HepG2 (cell line): ENCODE measurements around the gene MAEA. TPM values are rescaled to one million over a fixed set of nuclear protein-coding genes. Genes with fewer than 3 reads are reported as not detected.

Experiments used
- CCAR2 ChIP-seq: fragments of 200-400 bp; formaldehyde crosslinking; optimal IDR thresholded peaks from 2 replicates; pipeline ENCODE3; 2018; ENCODE audit warnings: low read depth, mild to moderate bottlenecking, low read length, moderate library complexity
- CREBL2 ChIP-seq: sonication (generic); formaldehyde crosslinking; IDR thresholded peaks from 2 replicates; pipeline ENCODE4 v1.8.1; 2023; ENCODE audit warnings: missing genetic modification reagents, mild to moderate bottlenecking, borderline replicate concordance
- HMGA1 ChIP-seq: sonication (generic); formaldehyde crosslinking; conservative IDR thresholded peaks from 2 replicates; pipeline ENCODE4 v1.4.0; 2020; ENCODE audit warnings: missing genetic modification reagents
- MLX ChIP-seq: IDR thresholded peaks from 2 replicates; pipeline ENCODE4 v1.6.1; 2016
- NONO ChIP-seq, 2 experiments: fragments of 450-650 bp in 1 of 2; sonication (generic) in 1 of 2; formaldehyde crosslinking in 1 of 2; IDR thresholded peaks in 1 of 2; conservative IDR thresholded peaks in 1 of 2; 2 replicates each; pipeline versions ENCODE4 v1.6.1 to v1.8.0; 2017 to 2022; ENCODE audit warnings: mild to moderate bottlenecking in 1 of 2, missing genetic modification reagents in 1 of 2, moderate library complexity in 1 of 2
- SIX4 ChIP-seq: sonication (generic); formaldehyde crosslinking; IDR thresholded peaks from 2 replicates; pipeline ENCODE4 v1.4.0; 2020; ENCODE audit warnings: missing genetic modification reagents
- TIGD3 ChIP-seq: sonication (generic); formaldehyde crosslinking; IDR thresholded peaks from 2 replicates; pipeline ENCODE4 v1.5.1; 2020; ENCODE audit warnings: mild to moderate bottlenecking, missing genetic modification reagents, borderline replicate concordance
- USF2 ChIP-seq, 2 experiments: sonication (generic) in 1 of 2; formaldehyde crosslinking in 1 of 2; IDR thresholded peaks; 2 replicates each; pipeline versions ENCODE4 v1.5.1 to v1.6.1; 2011 to 2020; ENCODE audit warnings: borderline replicate concordance in 1 of 2, low read depth in 1 of 2, low read length in 1 of 2, mild to moderate bottlenecking in 1 of 2, missing genetic modification reagents in 1 of 2, moderate library complexity in 1 of 2
- YEATS2 ChIP-seq: sonication (generic); formaldehyde crosslinking; IDR thresholded peaks from 2 replicates; pipeline ENCODE4 v1.4.0; 2020; ENCODE audit warnings: missing genetic modification reagents, borderline replicate concordance
- ZMAT5 ChIP-seq: sonication (generic); formaldehyde crosslinking; IDR thresholded peaks from 2 replicates; pipeline ENCODE4 v1.5.0; 2020; ENCODE audit warnings: mild to moderate bottlenecking, low read depth, missing genetic modification reagents, borderline replicate concordance
- ZNF329 ChIP-seq: sonication (generic); formaldehyde crosslinking; IDR thresholded peaks from 2 replicates; pipeline ENCODE4 v1.9.0; 2021; ENCODE audit warnings: low read depth, mild to moderate bottlenecking, missing genetic modification reagents
- ZNF530 ChIP-seq: sonication (generic); formaldehyde crosslinking; IDR thresholded peaks from 2 replicates; pipeline ENCODE4 v1.5.0; 2020; ENCODE audit warnings: low read depth, mild to moderate bottlenecking, missing genetic modification reagents
- ZNF563 ChIP-seq: sonication (generic); formaldehyde crosslinking; IDR thresholded peaks from 2 replicates; pipeline ENCODE4 v1.8.0; 2022; ENCODE audit warnings: mild to moderate bottlenecking, moderate library complexity, missing genetic modification reagents
- ZNF564 ChIP-seq: sonication (generic); formaldehyde crosslinking; IDR thresholded peaks from 2 replicates; pipeline ENCODE4 v1.8.1; 2023; ENCODE audit warnings: mild to moderate bottlenecking, missing genetic modification reagents
- ZNF597 ChIP-seq: sonication (generic); formaldehyde crosslinking; IDR thresholded peaks from 2 replicates; pipeline ENCODE4 v1.5.0; 2020; ENCODE audit warnings: missing genetic modification reagents
- ZNF704 ChIP-seq: sonication (generic); formaldehyde crosslinking; IDR thresholded peaks from 2 replicates; pipeline ENCODE4 v1.8.1; 2023; ENCODE audit warnings: mild to moderate bottlenecking, inconsistent platforms, moderate library complexity, missing genetic modification reagents, borderline replicate concordance
- polyA plus RNA-seq, 8 experiments: library from polyadenylated mRNA; depleted of rRNA in 3 of 8; stranded (reverse) in 7 of 8; unstranded in 1 of 8; fragments of >200 nt; fragmentation: Illumina TruSeq in 4 of 8; extraction: Trizol in 4 of 8; gene quantifications; 2 replicates each; pipeline versions ENCODE4 v1.2.1 to v1.2.3, GENCODE V29; 2011 to 2016; ENCODE audit warnings: low read depth in 4 of 8, missing spikeins in 1 of 8, mixed read lengths in 1 of 8; ENCODE audit not compliant: insufficient read depth in 1 of 8
- total RNA-seq, 5 experiments: library from RNA; depleted of rRNA; stranded (reverse); fragments of >200 nt; fragmentation: Illumina TruSeq; extraction: Trizol; gene quantifications; 2 replicates each; pipeline ENCODE4 v1.2.3, GENCODE V29; 2016; ENCODE audit warnings: low read depth in 1 of 5

MAEA gene
- total and polyA plus RNA-seq, 2 of the 13 experiments (the other 11 are each of a cell fraction or from before 2014, with no cell fraction given) = 52.0 to 57.1 TPM

GRCh38 chr4:1249731-1250526 is 39.8 kb upstream of the MAEA start (continued):
- TF ChIP-seq USF2 (IDR thresholded peaks at IDR 0.05; ENCODE audit: low read depth, low read length) = no peak
- no peak for TF ChIP-seq USF2 (CRISPR knock-in tag; IDR thresholded peaks at IDR 0.05; ENCODE audit: borderline replicate concordance)
- no peak for TF ChIP-seq ZNF597 (CRISPR knock-in tag)
- TF ChIP-seq ZNF564 (CRISPR knock-in tag) = no peak
- TF ChIP-seq SIX4 (CRISPR knock-in tag) = no peak
- TF ChIP-seq YEATS2 (CRISPR knock-in tag) = peak; percentile 11; the same call in 1 of the 2 replicates
- TF ChIP-seq MLX = no peak
- no peak for TF ChIP-seq ZNF530 (CRISPR knock-in tag)
- TF ChIP-seq ZNF704 (CRISPR knock-in tag) = 0 out of 2 replicates have a peak, but pooled peaks have one; percentile 31
- TF ChIP-seq CREBL2 (CRISPR knock-in tag) = no peak
- TF ChIP-seq ZNF329 = no peak
- TF ChIP-seq CCAR2 = no peak
- TF ChIP-seq HMGA1 (CRISPR knock-in tag) = no peak
- no peak for TF ChIP-seq TIGD3 (CRISPR knock-in tag)
- TF ChIP-seq ZMAT5 = no peak
- no peak for TF ChIP-seq NONO (IDR thresholded peaks at IDR 0.05)
- peak; percentile 50; the same call in 1 of the 2 replicates for TF ChIP-seq NONO (CRISPR knock-in tag; conservative IDR thresholded peaks at IDR 0.05)
- TF ChIP-seq ZNF563 (CRISPR knock-in tag) = no peak; the same call in 1 of the 2 replicates
